GM19035 (cell line): ENCODE measurements around the gene HDHD3.

Experiments
- ATAC-seq: cut with Tn5 transposase; IDR thresholded peaks from one replicate; pipeline ENCODE4 v1.9.1; 2021; ENCODE audit not compliant: unreplicated experiment

Gene HDHD3

GRCh38 chr9:113340011-113340699 is 36.6 kb downstream of the HDHD3 start, which contains the start of gene WDR31:
Gene WDR31, minus strand, starts transcription at chr9:113340275. Its CDS starts 8,253 bp downstream, at chr9:113332022.
- peak; percentile 97 for ATAC-seq

- no peak for ATAC-seq
These were observed 39.1 kb downstream of the HDHD3 start for GRCh38 chr9:113337714-113338113.

- ATAC-seq = no peak
These were observed 45.0 kb downstream of the HDHD3 start for GRCh38 chr9:113331780-113332179.

GRCh38 chr9:113328045-113328782 is 48.6 kb downstream of the HDHD3 start:
- ATAC-seq = no peak

GRCh38 chr9:113326230-113326629 is 50.6 kb downstream of the HDHD3 start:
- no peak for ATAC-seq
